Measurements from ENCODE around the gene STK38L. TPM values are rescaled to one million over a fixed set of nuclear protein-coding genes. Genes with fewer than 3 reads are reported as not detected.
A peak's percentile ranks its signal among the peaks of the same experiment; 100 is the strongest.

STK38L gene
- total RNA-seq, 4 donors from 2014 or later, result 70.0 to 111 (median 79.2) TPM

GRCh38 chr12:27237790-27238771, 6.0 kb upstream of the STK38L start:
- 57 to 66% methylated on average over 4 to 5 of the region's 6 CpGs for WGBS, 2 donors (ENCODE audit: low coverage in 1 of 2)

GRCh38 chr12:27243006-27243405, 1.1 kb upstream of the STK38L start:
- no peak for TF ChIP-seq EP300 (IDR thresholded peaks at IDR 0.05)
- no peak for TF ChIP-seq POLR2AphosphoS5 (IDR thresholded peaks at IDR 0.05)
- TF ChIP-seq POLR2A (IDR thresholded peaks at IDR 0.05), result no peak
- TF ChIP-seq CTCF (IDR thresholded peaks at IDR 0.05), result no peak
- Histone ChIP-seq H3K9me3 (no peaks in the 10 kb centered on the region), H3K4me3 (no peak overlapping the region), H3K36me3 (no peaks in the 10 kb centered on the region), H3K4me1 (peaks cover 0 to 30% (median 7%) of the 10 kb centered on the region in 3 donors), H3K27me3 (no peaks in the 10 kb centered on the region), H3K27ac (peak overlapping the region; percentile 76 to 93 (median 92))
- no peak for ATAC-seq
- WGBS, 2 donors (ENCODE audit: low coverage in 1 of 2), result 91 to 96% methylated on average over 4 of the region's 4 CpGs

More at GRCh38 chr12:27237790-27238771, 6.0 kb upstream of the STK38L start:
- no peak for TF ChIP-seq EP300 (IDR thresholded peaks at IDR 0.05)
- no peak for TF ChIP-seq POLR2A (IDR thresholded peaks at IDR 0.05)
- no peak for TF ChIP-seq CTCF (IDR thresholded peaks at IDR 0.05)
- no peak for TF ChIP-seq POLR2AphosphoS5 (IDR thresholded peaks at IDR 0.05)
- Histone ChIP-seq H3K4me3 (no peak overlapping the region), H3K27ac (no peak overlapping the region), H3K36me3 (no peaks in the 10 kb centered on the region), H3K27me3 (no peaks in the 10 kb centered on the region), H3K4me1 (no peaks in the 10 kb centered on the region), H3K9me3 (no peaks in the 10 kb centered on the region)
- peak; percentile 48 for ATAC-seq

GRCh38 chr12:27244689-27245488, 803 bp downstream of the STK38L start:
- TF ChIP-seq POLR2AphosphoS5 (IDR thresholded peaks at IDR 0.05), result no peak
- Histone ChIP-seq H3K27me3 (no peaks in the 10 kb centered on the region), H3K36me3 (no peaks in the 10 kb centered on the region), H3K27ac (peak overlapping the region; percentile 76 to 93 (median 92)), H3K9me3 (no peaks in the 10 kb centered on the region), H3K4me3 (peak overlapping the region; percentile 65 to 74), H3K4me1 (peaks cover 0 to 49% (median 7%) of the 10 kb centered on the region in 3 donors)
- ATAC-seq, result peak; percentile 27
- 1 to 2% methylated on average over 14 to 18 of the region's 18 CpGs for WGBS, 2 donors (ENCODE audit: low coverage in 1 of 2)

GRCh38 chr12:27246141-27246540, 2.1 kb downstream of the STK38L start:
- no peak for ATAC-seq
- no peaks in the 10 kb centered on the region for H3K27me3 ChIP-seq
- 33 to 35% methylated on average over 2 of the region's 2 CpGs for WGBS, 2 donors (ENCODE audit: low coverage in 1 of 2)
- TF ChIP-seq POLR2AphosphoS5 (IDR thresholded peaks at IDR 0.05) (no peak), POLR2A (IDR thresholded peaks at IDR 0.05) (no peak), CTCF (IDR thresholded peaks at IDR 0.05) (no peak), EP300 (IDR thresholded peaks at IDR 0.05) (no peak)
- no peaks in the 10 kb centered on the region for H3K36me3 ChIP-seq
- H3K4me1 ChIP-seq, result peaks cover 0 to 62% (median 7%) of the 10 kb centered on the region in 3 donors
- peak overlapping the region; percentile 65 to 74 for H3K4me3 ChIP-seq
- H3K27ac ChIP-seq, result peak overlapping the region; percentile 76 to 93 (median 92)
- H3K9me3 ChIP-seq, result no peaks in the 10 kb centered on the region

GRCh38 chr12:27246774-27247173, 2.7 kb downstream of the STK38L start:
- ATAC-seq, result no peak
- Histone ChIP-seq H3K27ac (peak overlapping the region; percentile 76 to 93 (median 92)), H3K27me3 (no peaks in the 10 kb centered on the region), H3K36me3 (no peaks in the 10 kb centered on the region), H3K9me3 (no peaks in the 10 kb centered on the region), H3K4me3 (peak overlapping the region; percentile 65 to 74), H3K4me1 (peaks cover 0 to 68% (median 7%) of the 10 kb centered on the region in 3 donors)
- 22 to 46% methylated on average over 3 to 5 of the region's 5 CpGs for WGBS, 2 donors (ENCODE audit: low coverage in 1 of 2)
- TF ChIP-seq POLR2AphosphoS5 (IDR thresholded peaks at IDR 0.05), result no peak
- no peak for TF ChIP-seq CTCF (IDR thresholded peaks at IDR 0.05)
- TF ChIP-seq EP300 (IDR thresholded peaks at IDR 0.05), result no peak
- no peak for TF ChIP-seq POLR2A (IDR thresholded peaks at IDR 0.05)
